ENCODE data around the gene VWA1.

- TF ChIP-seq CTCF (conservative IDR thresholded peaks at IDR 0.05) (no peak), ZFX (IDR thresholded peaks at IDR 0.05) (no peak; the same call in 1 of the 2 replicates)
These were observed 36.8 kb upstream of the VWA1 start for GRCh38 chr1:1398677-1399186.
